Osteocyte (in vitro differentiated cells): Measurements from ENCODE around the gene IQSEC1. TPM values are rescaled to one million over a fixed set of nuclear protein-coding genes. Genes with fewer than 3 reads are reported as not detected.

Experiments
- DNase-seq: peaks from one replicate; pipeline ENCODE4 v3.0.0; 2021; ENCODE audit warnings: mixed read lengths; ENCODE audit not compliant: unreplicated experiment; ENCODE audit errors: extremely low spot score
- H3K27ac Mint-ChIP-seq: one replicate; pipeline ENCODE4 v1.8.0; 2021; ENCODE audit warnings: mild to moderate bottlenecking, mixed read lengths; ENCODE audit not compliant: unreplicated experiment
- H3K27me3 Mint-ChIP-seq: one replicate; pipeline ENCODE4 v1.8.0; 2021; ENCODE audit warnings: mixed read lengths; ENCODE audit not compliant: unreplicated experiment
- H3K36me3 Mint-ChIP-seq: one replicate; pipeline ENCODE4 v1.8.0; 2021; ENCODE audit warnings: mixed read lengths; ENCODE audit not compliant: unreplicated experiment
- H3K4me1 Mint-ChIP-seq: one replicate; pipeline ENCODE4 v1.8.0; 2021; ENCODE audit warnings: mixed read lengths; ENCODE audit not compliant: unreplicated experiment
- H3K4me3 Mint-ChIP-seq: one replicate; pipeline ENCODE4 v1.8.0; 2021; ENCODE audit warnings: mild to moderate bottlenecking, moderate library complexity, mixed read lengths; ENCODE audit not compliant: unreplicated experiment
- H3K9me3 Mint-ChIP-seq: one replicate; pipeline ENCODE4 v1.8.0; 2021; ENCODE audit warnings: mixed read lengths; ENCODE audit not compliant: unreplicated experiment
- CTCF ChIP-seq: fragments of 200-600 bp; sonication (generic); IDR thresholded peaks from 2 replicates; pipeline ENCODE4 v1.5.0; 2021; ENCODE audit warnings: antibody characterized with exemption, mild to moderate bottlenecking, moderate library complexity
- total RNA-seq: library from RNA; stranded (reverse); gene quantifications from 2 replicates; pipeline ENCODE4 v1.2.1, GENCODE V29; 2021

The IQSEC1 gene
- total RNA-seq, 1 donor from 2014 or later, result 37.9 TPM

DNA sequence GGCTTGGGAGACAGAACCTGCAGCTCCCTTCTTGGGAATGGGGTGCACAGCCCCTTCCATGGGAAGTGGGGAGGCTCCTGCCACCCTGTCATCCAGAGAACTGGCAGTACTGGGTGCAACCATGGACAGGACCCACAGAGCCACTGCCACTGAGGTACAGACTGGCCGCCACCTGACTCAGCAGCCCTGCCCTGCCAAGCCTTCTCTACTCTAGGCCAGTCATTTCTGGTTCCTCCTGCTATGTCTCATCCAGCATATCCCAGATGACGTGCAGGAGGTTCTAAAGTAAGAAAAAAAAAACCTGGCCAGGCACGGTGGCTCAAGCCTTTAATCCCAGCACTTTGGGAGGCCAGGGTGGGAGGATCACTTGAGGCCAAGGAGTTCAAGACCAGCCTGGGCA lies 155.0 kb downstream of the IQSEC1 start:
- H3K9me3 Mint-ChIP-seq, result no peaks in the 10 kb centered on the region
- H3K4me3 Mint-ChIP-seq, result no peak overlapping the region
- peaks cover 13% of the 10 kb centered on the region for H3K36me3 Mint-ChIP-seq
- DNase-seq, result no peak
- H3K27me3 Mint-ChIP-seq, result no peaks in the 10 kb centered on the region
- no peak overlapping the region for H3K27ac Mint-ChIP-seq
- no peak for TF ChIP-seq CTCF
- peaks cover 6% of the 10 kb centered on the region for H3K4me1 Mint-ChIP-seq

DNA sequence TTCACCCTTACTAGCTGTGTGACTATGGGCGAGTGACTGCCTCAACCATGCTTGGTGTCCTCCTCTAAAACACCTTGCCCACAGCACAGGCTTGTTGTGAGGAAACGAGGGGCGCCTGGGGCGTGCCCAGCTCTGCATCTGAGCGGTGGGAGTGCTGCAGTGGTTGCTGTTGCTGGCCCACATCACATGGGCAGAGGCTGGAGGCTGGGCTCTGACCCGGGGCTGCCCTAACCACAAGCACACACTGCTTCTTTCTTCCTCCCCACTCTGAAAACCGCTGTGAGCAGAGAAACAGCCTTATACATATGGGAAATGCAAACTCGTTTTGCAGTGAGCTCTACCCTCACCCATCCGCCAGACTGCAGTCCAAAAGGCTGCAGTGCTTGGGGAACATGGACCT lies 157.1 kb downstream of the IQSEC1 start:
- TF ChIP-seq CTCF, result no peak
- Mint-ChIP-seq H3K4me1 (peaks cover 4% of the 10 kb centered on the region), H3K9me3 (no peaks in the 10 kb centered on the region), H3K27ac (no peak overlapping the region), H3K4me3 (no peak overlapping the region), H3K27me3 (no peaks in the 10 kb centered on the region), H3K36me3 (peaks cover 17% of the 10 kb centered on the region)
- DNase-seq, result no peak

GRCh38 chr3:12914088-12914487 lies 159.1 kb downstream of the IQSEC1 start:
- no peaks in the 10 kb centered on the region for H3K27me3 Mint-ChIP-seq
- H3K4me3 Mint-ChIP-seq, result no peak overlapping the region
- H3K4me1 Mint-ChIP-seq, result peaks cover 4% of the 10 kb centered on the region
- H3K27ac Mint-ChIP-seq, result no peak overlapping the region
- H3K36me3 Mint-ChIP-seq, result peaks cover 23% of the 10 kb centered on the region
- no peaks in the 10 kb centered on the region for H3K9me3 Mint-ChIP-seq
- no peak for DNase-seq
- TF ChIP-seq CTCF, result no peak

DNA sequence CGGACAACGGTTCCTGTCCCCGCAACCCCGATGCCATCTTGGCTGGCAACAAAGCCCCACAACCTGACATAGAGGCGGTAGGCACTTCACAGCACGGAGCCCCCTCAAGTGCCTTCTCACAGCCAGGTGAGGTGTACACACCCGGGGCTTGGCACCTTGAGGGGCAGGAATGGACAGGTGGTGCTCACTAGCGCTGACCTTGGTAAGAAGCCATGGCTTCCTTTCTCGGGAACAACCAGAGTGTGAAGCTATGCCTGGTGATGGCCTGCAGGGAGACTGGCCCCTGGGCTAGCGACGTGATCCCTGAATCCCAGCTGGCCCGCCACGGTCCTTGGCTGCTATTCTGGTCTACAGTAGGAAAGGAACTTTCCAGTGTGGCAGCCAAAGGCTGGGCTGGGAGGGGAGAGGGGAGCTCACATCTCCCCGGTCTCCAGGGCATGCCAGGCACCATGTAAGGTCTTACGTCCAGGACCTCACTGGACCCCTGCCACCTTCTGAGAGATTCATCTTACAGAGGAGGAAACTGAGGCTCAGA lies 161.3 kb downstream of the IQSEC1 start:
- TF ChIP-seq CTCF, result no peak
- Mint-ChIP-seq H3K4me1 (peaks cover 4% of the 10 kb centered on the region), H3K27ac (no peak overlapping the region), H3K36me3 (peaks cover 27% of the 10 kb centered on the region), H3K27me3 (no peaks in the 10 kb centered on the region), H3K9me3 (no peaks in the 10 kb centered on the region), H3K4me3 (no peak overlapping the region)
- no peak for DNase-seq

DNA sequence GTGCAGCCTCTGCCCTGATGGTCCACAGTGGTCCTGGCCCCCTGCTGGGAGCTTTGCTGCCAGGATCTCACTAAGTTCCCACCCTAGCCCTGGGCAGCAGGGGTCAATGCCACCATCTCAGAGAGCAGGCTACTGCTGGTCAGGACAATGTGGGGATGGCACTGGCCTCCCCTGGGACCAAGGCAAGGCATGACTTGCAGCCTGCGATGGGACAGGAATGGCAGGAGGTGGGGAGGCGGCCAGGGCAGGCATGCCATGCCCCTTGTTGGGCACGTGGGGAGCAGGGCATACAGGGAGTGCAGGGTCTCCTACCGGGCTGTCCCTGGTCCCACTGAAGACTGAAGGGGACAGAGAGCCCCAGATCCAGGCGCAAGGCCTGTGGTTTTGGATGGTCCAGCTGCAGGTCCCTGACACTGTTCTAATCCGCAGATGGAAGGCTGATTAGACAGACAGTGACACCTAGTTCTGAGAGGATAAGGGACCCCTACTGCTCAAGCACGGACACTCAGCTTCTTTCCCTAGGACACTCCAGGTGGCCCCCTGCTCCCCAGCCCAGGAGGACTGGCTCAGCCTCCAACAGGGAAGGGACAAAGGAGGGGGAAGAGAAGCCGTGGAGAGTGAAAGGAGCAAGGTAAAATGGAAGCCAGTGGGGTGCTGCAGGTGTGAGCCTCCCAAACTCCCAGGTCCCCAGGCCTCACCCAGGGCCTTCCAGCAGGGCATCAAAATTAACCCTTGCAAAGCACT lies 162.7 kb downstream of the IQSEC1 start:
- TF ChIP-seq CTCF, result no peak
- peaks cover 4% of the 10 kb centered on the region for H3K4me1 Mint-ChIP-seq
- no peak overlapping the region for H3K27ac Mint-ChIP-seq
- no peak for DNase-seq
- no peaks in the 10 kb centered on the region for H3K27me3 Mint-ChIP-seq
- H3K9me3 Mint-ChIP-seq, result no peaks in the 10 kb centered on the region
- H3K36me3 Mint-ChIP-seq, result peaks cover 27% of the 10 kb centered on the region
- no peak overlapping the region for H3K4me3 Mint-ChIP-seq
